AG04449 (cell line): ENCODE results near the gene JAM3.
A peak's percentile ranks its signal among the peaks of the same experiment; 100 is the strongest.

Experiments
- CTCF ChIA-PET: fragments of 350-600 bp; formaldehyde crosslinking; extraction: SDS; loops from one replicate; lab custom pipeline; 2021; ENCODE audit warnings: antibody characterized with exemption; lab: Yijun Ruan, JAX
- POLR2A ChIA-PET: fragments of 400-600, 350-600 bp; formaldehyde crosslinking; extraction: SDS; loops from one replicate; lab custom pipeline; 2020; ENCODE audit warnings: antibody characterized with exemption, inconsistent platforms; lab: Yijun Ruan, JAX
- DNase-seq: peaks from one replicate; pipeline ENCODE4 v3.0.0-alpha.2; 2010; ENCODE audit warnings: low read depth, low spot score
- H3K4me3 ChIP-seq: 2 replicates; pipeline ENCODE4 v1.5.1; 2011; ENCODE audit warnings: low read depth, mild to moderate bottlenecking, control low read depth, low read length
- CTCF ChIP-seq: IDR thresholded peaks from one replicate; pipeline ENCODE4 v1.5.1; 2011; ENCODE audit warnings: mild to moderate bottlenecking, moderate library complexity, low read length, control low read depth, inconsistent platforms; ENCODE audit not compliant: insufficient read depth; ENCODE audit errors: missing control alignments

JAM3 gene

GRCh38 chr11:134025082-134025429 lies 43.8 kb upstream of the JAM3 start:
- CTCF ChIA-PET = interaction anchor here (2.2 kb wide), 1 partner anchor 115 kb away, joined by 8 read pairs; no protein-coding TSS in a partner anchor
- no peak overlapping the region for H3K4me3 ChIP-seq
- DNase-seq = no peak
- POLR2A ChIA-PET = no interaction called here
- TF ChIP-seq CTCF = no peak

- DNase-seq = no peak
- CTCF ChIA-PET = interaction anchor here (1.2 kb wide), 2 partner anchors 42 to 113 kb away, joined by 3 read pairs; partner anchors contain the start of gene JAM3
- H3K4me3 ChIP-seq = no peak overlapping the region
- POLR2A ChIA-PET = no interaction called here
- no peak for TF ChIP-seq CTCF
Observed at GRCh38 chr11:134026655-134027343, 42.1 kb upstream of the JAM3 start.

GRCh38 chr11:134027671-134028070 lies 41.2 kb upstream of the JAM3 start:
- ChIA-PET CTCF (interaction anchor here (1.2 kb wide), 1 partner anchor 41 kb away, joined by 3 read pairs; the partner anchor contains the start of gene JAM3), POLR2A (no interaction called here)
- no peak for DNase-seq
- H3K4me3 ChIP-seq = no peak overlapping the region
- TF ChIP-seq CTCF = no peak

- ChIA-PET CTCF (no interaction called here), POLR2A (no interaction called here)
- TF ChIP-seq CTCF = no peak
- no peak for DNase-seq
- H3K4me3 ChIP-seq = no peak overlapping the region
Observed at GRCh38 chr11:134028368-134028920, 40.4 kb upstream of the JAM3 start.

- no peak for DNase-seq
- CTCF ChIA-PET = interaction anchor here (0.8 kb wide), 1 partner anchor 41 kb away, joined by 3 read pairs; no protein-coding TSS in a partner anchor
- no peak overlapping the region for H3K4me3 ChIP-seq
- peak; percentile 16 for TF ChIP-seq CTCF
- POLR2A ChIA-PET = no interaction called here
Observed at GRCh38 chr11:134030853-134031252, 38.0 kb upstream of the JAM3 start.

GRCh38 chr11:134032043-134032442 lies 36.8 kb upstream of the JAM3 start:
- POLR2A ChIA-PET = no interaction called here
- DNase-seq = no peak
- no peak for TF ChIP-seq CTCF
- H3K4me3 ChIP-seq = no peak overlapping the region
- CTCF ChIA-PET = interaction anchor here (1.3 kb wide), 1 partner anchor 107 kb away, joined by 5 read pairs; no protein-coding TSS in a partner anchor
